A549 (cell line): ENCODE measurements around the gene NRXN3.

Experiments used
- CBX8 ChIP-seq: fragments of 200-600 bp; sonication (generic); IDR thresholded peaks from 2 replicates; pipeline ENCODE4 v1.6.1; 2016
- CEBPB ChIP-seq, 2 experiments: fragments of >200 bp in 1 of 2; sonication (Bioruptor Twin) in 1 of 2; formaldehyde crosslinking in 1 of 2; IDR thresholded peaks; 2 replicates each; pipeline ENCODE4 v1.6.1; 2012 to 2016
- CTCF ChIP-seq: fragments of >200 bp; sonication (Bioruptor Twin); formaldehyde crosslinking; IDR thresholded peaks from 3 replicates; pipeline ENCODE4 v1.5.1; 2016
- KDM5A ChIP-seq: fragments of 200-600 bp; sonication (generic); IDR thresholded peaks from 2 replicates; pipeline ENCODE4 v1.6.1; 2016; ENCODE audit warnings: antibody characterized with exemption, mild to moderate bottlenecking
- NFE2L2 ChIP-seq: fragments of 150-350 bp; conservative IDR thresholded peaks from 2 replicates; pipeline ENCODE4 v1.6.1; 2014; ENCODE audit warnings: low read length
- POLR2A ChIP-seq: IDR thresholded peaks from 2 replicates; pipeline ENCODE4 v1.6.1; 2012; ENCODE audit warnings: mild to moderate bottlenecking, low read length
- RFX5 ChIP-seq: fragments of 450-650 bp; IDR thresholded peaks from 2 replicates; pipeline ENCODE4 v1.7.1; 2014; ENCODE audit warnings: antibody characterized with exemption, mild to moderate bottlenecking, moderate library complexity
- ZNF302 ChIP-seq: fragments of 250-450 bp; sonication (Bioruptor Pico); IDR thresholded peaks from 2 replicates; pipeline ENCODE4 v1.9.0; 2021; ENCODE audit warnings: inconsistent platforms, mild to moderate bottlenecking, moderate library complexity

DNA sequence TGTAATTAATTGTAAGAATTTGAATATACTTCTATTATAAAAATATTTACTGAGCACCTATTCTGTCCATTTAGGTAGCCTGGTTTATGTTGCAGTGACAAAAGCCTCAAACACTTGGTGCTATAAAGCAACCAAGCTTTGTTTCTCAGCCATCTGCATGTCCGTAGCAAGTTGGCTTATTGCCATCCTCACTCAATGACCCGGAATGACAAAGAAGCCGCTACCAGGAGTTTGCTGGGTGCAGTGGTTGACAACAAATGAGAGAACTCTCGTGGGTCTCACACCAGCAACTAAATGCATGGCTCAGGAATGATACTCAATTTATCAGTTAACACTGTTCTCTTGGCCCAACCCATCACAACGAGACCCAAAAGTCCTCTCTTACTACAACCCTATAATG lies 1488.0 kb downstream of the NRXN3 start:
- TF ChIP-seq POLR2A (no peak), RFX5 (no peak), NFE2L2 (no peak), CTCF (no peak), KDM5A (no peak), ZNF302 (CRISPR knock-in tag) (no peak), CEBPB (IDR thresholded peaks at IDR 0.05) (no peak), CBX8 (no peak)
